ENCODE results near the gene CMAS. TPM values are rescaled to one million over a fixed set of nuclear protein-coding genes. Genes with fewer than 3 reads are reported as not detected.
A peak's percentile ranks its signal among the peaks of the same experiment; 100 is the strongest.

Gene CMAS
- total RNA-seq, 1 experiment from 2014 or later: 69.0 TPM

DNA sequence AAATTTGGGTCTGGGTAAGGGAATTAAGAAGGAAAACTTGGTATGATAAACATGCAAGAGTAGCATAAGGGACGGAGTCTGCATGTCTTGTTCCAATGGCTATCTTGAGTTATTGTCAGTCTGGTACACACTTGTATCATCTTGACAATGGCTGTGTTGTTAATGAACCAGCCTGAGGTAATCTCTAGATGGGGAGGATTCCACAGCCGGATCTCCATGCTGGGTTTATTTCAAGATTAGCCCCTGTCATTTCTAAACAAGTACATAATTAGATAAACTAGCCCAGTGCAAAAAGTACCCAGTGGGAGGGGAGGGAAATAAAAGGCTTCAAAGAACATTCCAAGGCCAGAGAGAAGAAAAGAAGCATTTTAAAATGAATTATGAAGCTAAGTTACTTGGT lies 16.5 kb upstream of the CMAS start:
- no peak for TF ChIP-seq SP1 (CRISPR knock-in tag; conservative IDR thresholded peaks at IDR 0.05)
- ChIA-PET CTCF (no interaction called here), POLR2A (no interaction called here)
- DNase-seq (ENCODE audit: low spot score) (no peak), ATAC-seq (no peak)
- no peaks in the 10 kb centered on the region for H3K27me3 Mint-ChIP-seq (ENCODE audit: low read depth)
- H3K9me3 Mint-ChIP-seq: peaks cover 9% of the 10 kb centered on the region
- 0 out of 2 replicates have a peak, but pooled peaks cover 4% of the 10 kb centered on the region for H3K4me1 Mint-ChIP-seq
- H3K27ac Mint-ChIP-seq: no peak overlapping the region
- H3K4me3 Mint-ChIP-seq: no peak overlapping the region
- peaks cover 2% of the 10 kb centered on the region; the same call in 1 of the 2 replicates for H3K36me3 Mint-ChIP-seq

DNA sequence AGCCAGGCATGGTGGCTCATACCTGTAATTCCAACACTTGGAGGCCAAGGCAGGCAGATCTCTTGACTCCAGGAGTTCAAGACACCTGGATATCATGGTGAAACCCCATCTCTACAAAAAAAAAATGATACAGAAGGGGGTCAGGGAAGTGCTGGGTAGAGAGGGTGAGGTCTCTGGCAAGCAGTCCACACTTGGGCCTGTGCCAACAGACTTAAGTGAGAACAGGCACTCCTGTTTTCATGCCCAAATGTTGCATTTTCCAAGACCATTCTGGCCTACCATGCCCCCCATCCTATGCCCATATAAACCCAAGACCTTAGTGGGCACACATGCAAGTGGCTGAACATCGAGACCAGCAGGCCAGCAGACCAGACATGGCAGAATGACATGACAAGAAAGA lies 16.0 kb upstream of the CMAS start:
- ChIA-PET CTCF (no interaction called here), POLR2A (no interaction called here)
- DNase-seq (ENCODE audit: low spot score) (no peak), ATAC-seq (no peak)
- TF ChIP-seq FOXJ3 (CRISPR knock-in tag; IDR thresholded peaks at IDR 0.05; ENCODE audit: borderline replicate concordance): no peak
- no peak for TF ChIP-seq AR (CRISPR knock-in tag; IDR thresholded peaks at IDR 0.05)
- TF ChIP-seq OVOL2 (CRISPR knock-in tag; IDR thresholded peaks at IDR 0.05; ENCODE audit: borderline replicate concordance): no peak
- no peak for TF ChIP-seq CBFB (CRISPR knock-in tag; IDR thresholded peaks at IDR 0.05; ENCODE audit: low read depth)
- TF ChIP-seq ZBTB21 (CRISPR knock-in tag; IDR thresholded peaks at IDR 0.05; ENCODE audit: borderline replicate concordance): no peak
- TF ChIP-seq NFYB (CRISPR knock-in tag; conservative IDR thresholded peaks at IDR 0.05; ENCODE audit: low read depth): no peak
- TF ChIP-seq FOXP1 (CRISPR knock-in tag; IDR thresholded peaks at IDR 0.05; ENCODE audit: borderline replicate concordance): no peak
- no peak for TF ChIP-seq TP53 (CRISPR knock-in tag; IDR thresholded peaks at IDR 0.05)
- no peak for TF ChIP-seq NR1H2 (CRISPR knock-in tag; IDR thresholded peaks at IDR 0.05)
- TF ChIP-seq KAT7 (CRISPR knock-in tag; IDR thresholded peaks at IDR 0.05; ENCODE audit: borderline replicate concordance): no peak
- TF ChIP-seq, protein P1, sequence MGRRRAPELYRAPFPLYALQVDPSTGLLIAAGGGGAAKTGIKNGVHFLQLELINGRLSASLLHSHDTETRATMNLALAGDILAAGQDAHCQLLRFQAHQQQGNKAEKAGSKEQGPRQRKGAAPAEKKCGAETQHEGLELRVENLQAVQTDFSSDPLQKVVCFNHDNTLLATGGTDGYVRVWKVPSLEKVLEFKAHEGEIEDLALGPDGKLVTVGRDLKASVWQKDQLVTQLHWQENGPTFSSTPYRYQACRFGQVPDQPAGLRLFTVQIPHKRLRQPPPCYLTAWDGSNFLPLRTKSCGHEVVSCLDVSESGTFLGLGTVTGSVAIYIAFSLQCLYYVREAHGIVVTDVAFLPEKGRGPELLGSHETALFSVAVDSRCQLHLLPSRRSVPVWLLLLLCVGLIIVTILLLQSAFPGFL (CRISPR knock-in tag; IDR thresholded peaks at IDR 0.05; ENCODE audit: borderline replicate concordance): no peak
- no peak overlapping the region for H3K4me3 Mint-ChIP-seq
- H3K27ac Mint-ChIP-seq: no peak overlapping the region
- peaks cover 4% of the 10 kb centered on the region for H3K9me3 Mint-ChIP-seq
- H3K27me3 Mint-ChIP-seq (ENCODE audit: low read depth): no peaks in the 10 kb centered on the region
- H3K4me1 Mint-ChIP-seq: 0 out of 2 replicates have a peak, but pooled peaks cover 4% of the 10 kb centered on the region
- H3K36me3 Mint-ChIP-seq: no peaks in the 10 kb centered on the region

- H3K4me3 Mint-ChIP-seq: no peak overlapping the region
- ATAC-seq (no peak), DNase-seq (ENCODE audit: low spot score) (no peak)
- peaks cover 2% of the 10 kb centered on the region for H3K9me3 Mint-ChIP-seq
- no peaks in the 10 kb centered on the region for H3K36me3 Mint-ChIP-seq
- H3K4me1 Mint-ChIP-seq: 0 out of 2 replicates have a peak, but pooled peaks cover 4% of the 10 kb centered on the region
- ChIA-PET POLR2A (no interaction called here), CTCF (no interaction called here)
- H3K27me3 Mint-ChIP-seq (ENCODE audit: low read depth): no peaks in the 10 kb centered on the region; the same call in 1 of the 2 replicates
- TF ChIP-seq ZNF512 (CRISPR knock-in tag; IDR thresholded peaks at IDR 0.05; ENCODE audit: borderline replicate concordance) (0 out of 2 replicates have a peak, but pooled peaks have one; percentile 49), ATF1 (CRISPR knock-in tag; IDR thresholded peaks at IDR 0.05) (no peak), SMAD4 (CRISPR knock-in tag; IDR thresholded peaks at IDR 0.05) (no peak)
- no peak overlapping the region for H3K27ac Mint-ChIP-seq
These were observed 13.3 kb upstream of the CMAS start for GRCh38 chr12:22032732-22033131.

Measured in WTC11 (cell line).